HepG2 (cell line): Measurements from ENCODE around the gene CD1C. TPM values are rescaled to one million over a fixed set of nuclear protein-coding genes. Genes with fewer than 3 reads are reported as not detected.

ENCODE experiments used
- ATAC-seq: fragments of 200-7000 bp; cut with Tn5 transposase; 3 replicates; pipeline ENCODE4 v1.9.1; 2020; ENCODE audit warnings: mild to moderate bottlenecking, moderate library complexity
- BruUV-seq: library from RNA; stranded (reverse); fragments of 400-500 nt; replicated peaks from 2 replicates; lab custom pipeline; 2021; lab: Mats Ljungman, UMichigan
- CTCF ChIA-PET: fragments of 300-600 bp; formaldehyde crosslinking; extraction: SDS; loops from one replicate; lab custom pipeline; 2021; ENCODE audit warnings: low total read pairs, inconsistent platforms, low intra/inter-chr PET ratio; lab: Yijun Ruan, JAX
- POLR2A ChIA-PET: fragments of 350-600 bp; sonication (Branson Sonifier 250); formaldehyde crosslinking; loops from one replicate; lab custom pipeline; 2020; ENCODE audit warnings: antibody characterized with exemption, inconsistent platforms; lab: Yijun Ruan, JAX
- DNase-seq: peaks from one replicate; pipeline ENCODE4 v3.0.0-alpha.2; 2015; ENCODE audit warnings: low spot score
- FAIRE-seq: peaks from 3 replicates; lab custom pipeline; 2011; peaks lifted over from hg19 to GRCh38; lab: Jason Lieb, UNC
- H2AFZ ChIP-seq: one replicate; pipeline ENCODE4 v1.6.1; 2011; ENCODE audit warnings: low read length, inconsistent platforms
- H3K27ac ChIP-seq: fragments of 300-600 bp; 3 replicates; pipeline ENCODE4 v1.8.0; 2011; ENCODE audit warnings: mixed run types, mild to moderate bottlenecking, mixed read lengths, low read length, inconsistent platforms; ENCODE audit not compliant: insufficient read depth; ENCODE audit errors: extremely low read length
- H3K27me3 ChIP-seq, 2 experiments: fragments of 200-600 bp in 1 of 2; 2 replicates in 1 of 2; 3 replicates in 1 of 2; pipeline versions ENCODE4 v1.6.0 to v1.8.0; 2011; ENCODE audit warnings: low read length in 2 of 2, mild to moderate bottlenecking in 2 of 2, moderate library complexity in 2 of 2, inconsistent platforms in 1 of 2; ENCODE audit not compliant: insufficient read depth in 2 of 2, control insufficient read depth in 1 of 2
- H3K36me3 ChIP-seq, 2 experiments: fragments of 200-600 bp in 1 of 2; replicated peaks in 1 of 2; 2 replicates in 1 of 2; 3 replicates in 1 of 2; pipeline versions ENCODE4 v1.5.1 to v1.8.0; 2011; ENCODE audit warnings: low read length in 2 of 2, inconsistent platforms in 1 of 2; ENCODE audit not compliant: insufficient read depth in 2 of 2, control insufficient read depth in 1 of 2
- H3K4me1 ChIP-seq: 2 replicates; pipeline ENCODE4 v1.5.1; 2012; ENCODE audit warnings: low read length, inconsistent platforms; ENCODE audit not compliant: insufficient read depth
- H3K4me2 ChIP-seq: 2 replicates; pipeline ENCODE4 v1.6.0; 2011; ENCODE audit warnings: low read depth, low read length, inconsistent platforms
- H3K4me3 ChIP-seq, 3 experiments: fragments of 200-600 bp in 1 of 3; sonication (generic), shearing (Covaris generic) in 1 of 3; replicated peaks in 1 of 3; 2 replicates each; pipeline ENCODE4 v1.5.1; 2011 to 2016; ENCODE audit warnings: low read length in 3 of 3, inconsistent platforms in 2 of 3, low read depth in 2 of 3, mild to moderate bottlenecking in 2 of 3, control low read depth in 1 of 3, mixed read lengths in 1 of 3; ENCODE audit not compliant: insufficient read depth in 1 of 3
- H3K79me2 ChIP-seq: one replicate; pipeline ENCODE4 v1.6.1; 2011; ENCODE audit warnings: low read length, inconsistent platforms; ENCODE audit not compliant: insufficient read depth
- H3K9ac ChIP-seq: 2 replicates; pipeline ENCODE4 v1.6.0; 2011; ENCODE audit warnings: mild to moderate bottlenecking, low read depth, low read length, inconsistent platforms; ENCODE audit not compliant: insufficient read depth
- H3K9me3 ChIP-seq: 2 replicates; pipeline ENCODE4 v1.5.1; 2012; ENCODE audit warnings: mild to moderate bottlenecking, low read length
- H4K20me1 ChIP-seq: 2 replicates; pipeline ENCODE4 v1.6.0; 2011; ENCODE audit warnings: inconsistent platforms, mild to moderate bottlenecking, low read length, moderate library complexity; ENCODE audit not compliant: insufficient read depth
- ATF7 ChIP-seq, 2 experiments: fragments of 450-650 bp in 1 of 2; sonication (generic) in 1 of 2; formaldehyde crosslinking in 1 of 2; IDR thresholded peaks; 2 replicates each; pipeline versions ENCODE4 v1.4.0 to v1.6.1; 2016 to 2020; ENCODE audit warnings: antibody characterized with exemption in 1 of 2, mild to moderate bottlenecking in 1 of 2, missing genetic modification reagents in 1 of 2
- HNRNPK ChIP-seq: fragments of 200-400 bp; formaldehyde crosslinking; IDR thresholded peaks from 2 replicates; pipeline ENCODE4 v1.6.1; 2018; ENCODE audit warnings: low read length, low read depth, moderate library complexity, mild to moderate bottlenecking; ENCODE audit not compliant: poor library complexity, severe bottlenecking
- MXD3 ChIP-seq: IDR thresholded peaks from 2 replicates; pipeline ENCODE4 v1.6.1; 2016; ENCODE audit warnings: mild to moderate bottlenecking, missing biosample characterization, missing genetic modification reagents
- WIZ ChIP-seq: sonication (generic); formaldehyde crosslinking; IDR thresholded peaks from 2 replicates; pipeline ENCODE4 v1.5.1; 2020; ENCODE audit warnings: mild to moderate bottlenecking, missing genetic modification reagents
- ZC3H4 ChIP-seq: sonication (generic); formaldehyde crosslinking; IDR thresholded peaks from 2 replicates; pipeline ENCODE4 v1.4.0; 2020; ENCODE audit warnings: missing genetic modification reagents, borderline replicate concordance
- ZNF3 ChIP-seq: IDR thresholded peaks from 2 replicates; pipeline ENCODE4 v1.7.0; 2017; ENCODE audit warnings: inconsistent platforms
- ZNF350 ChIP-seq: sonication (generic); formaldehyde crosslinking; IDR thresholded peaks from 2 replicates; pipeline ENCODE4 v1.4.0; 2020; ENCODE audit warnings: mild to moderate bottlenecking, low read depth, missing genetic modification reagents, borderline replicate concordance
- ZNF530 ChIP-seq: sonication (generic); formaldehyde crosslinking; IDR thresholded peaks from 2 replicates; pipeline ENCODE4 v1.5.0; 2020; ENCODE audit warnings: low read depth, mild to moderate bottlenecking, missing genetic modification reagents
- ZNF766 ChIP-seq: sonication (generic); formaldehyde crosslinking; IDR thresholded peaks from 2 replicates; pipeline ENCODE4 v1.5.0; 2020; ENCODE audit warnings: missing genetic modification reagents, borderline replicate concordance
- ZSCAN21 ChIP-seq: sonication (generic); formaldehyde crosslinking; IDR thresholded peaks from 2 replicates; pipeline ENCODE4 v1.8.0; 2022; ENCODE audit warnings: mild to moderate bottlenecking, missing genetic modification reagents, moderate library complexity, borderline replicate concordance
- in situ Hi-C: cut with HindIII; loops from 2 replicates; pipeline ENCODE4 v1.10.0; 2017; ENCODE audit warnings: low pct_unique_long_range_greater_than_20kb; ENCODE audit not compliant: extremely low pct_ligation_motif_present
- intact Hi-C: fragments of 100-400 bp; cut with micrococcal nuclease; formaldehyde crosslinking; loops from one replicate; pipeline ENCODE4 v1.10.0; 2022; ENCODE audit not compliant: unreplicated experiment
- polyA plus RNA-seq, 8 experiments: library from polyadenylated mRNA; depleted of rRNA in 3 of 8; stranded (reverse) in 7 of 8; unstranded in 1 of 8; fragments of >200 nt; fragmentation: Illumina TruSeq in 4 of 8; extraction: Trizol in 4 of 8; gene quantifications; 2 replicates each; pipeline versions ENCODE4 v1.2.1 to v1.2.3, GENCODE V29; 2011 to 2016; ENCODE audit warnings: low read depth in 4 of 8, missing spikeins in 1 of 8, mixed read lengths in 1 of 8; ENCODE audit not compliant: insufficient read depth in 1 of 8
- total RNA-seq, 5 experiments: library from RNA; depleted of rRNA; stranded (reverse); fragments of >200 nt; fragmentation: Illumina TruSeq; extraction: Trizol; gene quantifications; 2 replicates each; pipeline ENCODE4 v1.2.3, GENCODE V29; 2016; ENCODE audit warnings: low read depth in 1 of 5
- TF ChIP-seq, protein P1 (sequence below): sonication (generic); formaldehyde crosslinking; IDR thresholded peaks from 2 replicates; pipeline ENCODE4 v1.4.0; 2020; ENCODE audit warnings: low read depth, mild to moderate bottlenecking, missing genetic modification reagents
- TF ChIP-seq, protein P2 (sequence below): sonication (generic); formaldehyde crosslinking; IDR thresholded peaks from 2 replicates; pipeline ENCODE4 v1.4.0; 2020; ENCODE audit warnings: mild to moderate bottlenecking, missing genetic modification reagents
- TF ChIP-seq, protein P3 (sequence below): sonication (generic); formaldehyde crosslinking; IDR thresholded peaks from 2 replicates; pipeline ENCODE4 v1.4.0; 2020; ENCODE audit warnings: mild to moderate bottlenecking, missing genetic modification reagents
- TF ChIP-seq, protein P4 (sequence below): sonication (generic); formaldehyde crosslinking; IDR thresholded peaks from 2 replicates; pipeline ENCODE4 v1.5.0; 2020; ENCODE audit warnings: mild to moderate bottlenecking, missing genetic modification reagents, borderline replicate concordance

The CD1C gene
- total and polyA plus RNA-seq, 2 of the 13 experiments (the other 11 are each of a cell fraction or from before 2014, with no cell fraction given) = not detected

DNA sequence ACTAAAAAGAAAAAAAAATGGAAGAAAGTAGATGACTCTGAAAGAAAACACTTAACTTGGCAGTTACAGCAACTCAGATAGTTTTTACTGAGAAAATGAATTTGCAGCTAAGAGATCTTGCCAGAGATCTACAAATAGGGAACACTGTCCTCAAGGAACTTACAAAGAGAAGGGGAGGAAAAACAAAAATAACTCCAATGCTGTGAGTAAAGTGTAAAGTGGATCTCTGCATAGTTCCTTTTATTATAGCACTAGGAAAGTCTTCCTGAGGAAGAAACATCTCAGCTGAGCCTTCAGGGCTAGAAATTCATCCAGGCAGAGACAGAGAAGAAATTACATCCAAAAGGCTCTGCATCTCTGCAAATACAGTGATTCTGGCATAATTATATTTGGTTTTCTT lies 37.8 kb downstream of the CD1C start:
- Histone ChIP-seq H3K79me2 (no peaks in the 10 kb centered on the region), H3K4me3 (no peak overlapping the region), H2AFZ (no peak overlapping the region), H3K4me1 (no peaks in the 10 kb centered on the region), H3K27ac (no peak overlapping the region), H3K4me2 (no peak overlapping the region), H3K9me3 (peaks cover 24% of the 10 kb centered on the region), H3K9ac (no peak overlapping the region), H3K27me3 (no peaks in the 10 kb centered on the region)
- no peak for FAIRE-seq
- DNase-seq = no peak
- POLR2A ChIA-PET = no interaction called here
- in situ Hi-C loops = no loop called here
- CTCF ChIA-PET = no interaction called here
- ATAC-seq = no peak
- no TSS peak for BruUV-seq
- TF ChIP-seq WIZ (CRISPR knock-in tag) (no peak), ZC3H4 (no peak), ATF7 (IDR thresholded peaks at IDR 0.05) (no peak), ATF7 (CRISPR knock-in tag; IDR thresholded peaks at IDR 0.05) (no peak), ZSCAN21 (no peak), ZNF530 (CRISPR knock-in tag) (no peak), ZNF766 (CRISPR knock-in tag) (no peak), ZNF3 (no peak), HNRNPK (no peak), ZNF350 (CRISPR knock-in tag) (no peak), MXD3 (CRISPR knock-in tag) (no peak)
- TF ChIP-seq, protein P1, sequence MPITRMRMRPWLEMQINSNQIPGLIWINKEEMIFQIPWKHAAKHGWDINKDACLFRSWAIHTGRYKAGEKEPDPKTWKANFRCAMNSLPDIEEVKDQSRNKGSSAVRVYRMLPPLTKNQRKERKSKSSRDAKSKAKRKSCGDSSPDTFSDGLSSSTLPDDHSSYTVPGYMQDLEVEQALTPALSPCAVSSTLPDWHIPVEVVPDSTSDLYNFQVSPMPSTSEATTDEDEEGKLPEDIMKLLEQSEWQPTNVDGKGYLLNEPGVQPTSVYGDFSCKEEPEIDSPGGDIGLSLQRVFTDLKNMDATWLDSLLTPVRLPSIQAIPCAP (CRISPR knock-in tag) = no peak
- TF ChIP-seq, protein P2, sequence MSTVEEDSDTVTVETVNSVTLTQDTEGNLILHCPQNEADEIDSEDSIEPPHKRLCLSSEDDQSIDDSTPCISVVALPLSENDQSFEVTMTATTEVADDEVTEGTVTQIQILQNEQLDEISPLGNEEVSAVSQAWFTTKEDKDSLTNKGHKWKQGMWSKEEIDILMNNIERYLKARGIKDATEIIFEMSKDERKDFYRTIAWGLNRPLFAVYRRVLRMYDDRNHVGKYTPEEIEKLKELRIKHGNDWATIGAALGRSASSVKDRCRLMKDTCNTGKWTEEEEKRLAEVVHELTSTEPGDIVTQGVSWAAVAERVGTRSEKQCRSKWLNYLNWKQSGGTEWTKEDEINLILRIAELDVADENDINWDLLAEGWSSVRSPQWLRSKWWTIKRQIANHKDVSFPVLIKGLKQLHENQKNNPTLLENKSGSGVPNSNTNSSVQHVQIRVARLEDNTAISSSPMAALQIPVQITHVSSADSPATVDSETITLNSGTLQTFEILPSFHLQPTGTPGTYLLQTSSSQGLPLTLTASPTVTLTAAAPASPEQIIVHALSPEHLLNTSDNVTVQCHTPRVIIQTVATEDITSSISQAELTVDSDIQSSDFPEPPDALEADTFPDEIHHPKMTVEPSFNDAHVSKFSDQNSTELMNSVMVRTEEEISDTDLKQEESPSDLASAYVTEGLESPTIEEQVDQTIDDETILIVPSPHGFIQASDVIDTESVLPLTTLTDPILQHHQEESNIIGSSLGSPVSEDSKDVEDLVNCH (CRISPR knock-in tag) = no peak
- TF ChIP-seq, protein P3, sequence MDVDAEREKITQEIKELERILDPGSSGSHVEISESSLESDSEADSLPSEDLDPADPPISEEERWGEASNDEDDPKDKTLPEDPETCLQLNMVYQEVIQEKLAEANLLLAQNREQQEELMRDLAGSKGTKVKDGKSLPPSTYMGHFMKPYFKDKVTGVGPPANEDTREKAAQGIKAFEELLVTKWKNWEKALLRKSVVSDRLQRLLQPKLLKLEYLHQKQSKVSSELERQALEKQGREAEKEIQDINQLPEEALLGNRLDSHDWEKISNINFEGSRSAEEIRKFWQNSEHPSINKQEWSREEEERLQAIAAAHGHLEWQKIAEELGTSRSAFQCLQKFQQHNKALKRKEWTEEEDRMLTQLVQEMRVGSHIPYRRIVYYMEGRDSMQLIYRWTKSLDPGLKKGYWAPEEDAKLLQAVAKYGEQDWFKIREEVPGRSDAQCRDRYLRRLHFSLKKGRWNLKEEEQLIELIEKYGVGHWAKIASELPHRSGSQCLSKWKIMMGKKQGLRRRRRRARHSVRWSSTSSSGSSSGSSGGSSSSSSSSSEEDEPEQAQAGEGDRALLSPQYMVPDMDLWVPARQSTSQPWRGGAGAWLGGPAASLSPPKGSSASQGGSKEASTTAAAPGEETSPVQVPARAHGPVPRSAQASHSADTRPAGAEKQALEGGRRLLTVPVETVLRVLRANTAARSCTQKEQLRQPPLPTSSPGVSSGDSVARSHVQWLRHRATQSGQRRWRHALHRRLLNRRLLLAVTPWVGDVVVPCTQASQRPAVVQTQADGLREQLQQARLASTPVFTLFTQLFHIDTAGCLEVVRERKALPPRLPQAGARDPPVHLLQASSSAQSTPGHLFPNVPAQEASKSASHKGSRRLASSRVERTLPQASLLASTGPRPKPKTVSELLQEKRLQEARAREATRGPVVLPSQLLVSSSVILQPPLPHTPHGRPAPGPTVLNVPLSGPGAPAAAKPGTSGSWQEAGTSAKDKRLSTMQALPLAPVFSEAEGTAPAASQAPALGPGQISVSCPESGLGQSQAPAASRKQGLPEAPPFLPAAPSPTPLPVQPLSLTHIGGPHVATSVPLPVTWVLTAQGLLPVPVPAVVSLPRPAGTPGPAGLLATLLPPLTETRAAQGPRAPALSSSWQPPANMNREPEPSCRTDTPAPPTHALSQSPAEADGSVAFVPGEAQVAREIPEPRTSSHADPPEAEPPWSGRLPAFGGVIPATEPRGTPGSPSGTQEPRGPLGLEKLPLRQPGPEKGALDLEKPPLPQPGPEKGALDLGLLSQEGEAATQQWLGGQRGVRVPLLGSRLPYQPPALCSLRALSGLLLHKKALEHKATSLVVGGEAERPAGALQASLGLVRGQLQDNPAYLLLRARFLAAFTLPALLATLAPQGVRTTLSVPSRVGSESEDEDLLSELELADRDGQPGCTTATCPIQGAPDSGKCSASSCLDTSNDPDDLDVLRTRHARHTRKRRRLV (CRISPR knock-in tag) = no peak
- TF ChIP-seq, protein P4, sequence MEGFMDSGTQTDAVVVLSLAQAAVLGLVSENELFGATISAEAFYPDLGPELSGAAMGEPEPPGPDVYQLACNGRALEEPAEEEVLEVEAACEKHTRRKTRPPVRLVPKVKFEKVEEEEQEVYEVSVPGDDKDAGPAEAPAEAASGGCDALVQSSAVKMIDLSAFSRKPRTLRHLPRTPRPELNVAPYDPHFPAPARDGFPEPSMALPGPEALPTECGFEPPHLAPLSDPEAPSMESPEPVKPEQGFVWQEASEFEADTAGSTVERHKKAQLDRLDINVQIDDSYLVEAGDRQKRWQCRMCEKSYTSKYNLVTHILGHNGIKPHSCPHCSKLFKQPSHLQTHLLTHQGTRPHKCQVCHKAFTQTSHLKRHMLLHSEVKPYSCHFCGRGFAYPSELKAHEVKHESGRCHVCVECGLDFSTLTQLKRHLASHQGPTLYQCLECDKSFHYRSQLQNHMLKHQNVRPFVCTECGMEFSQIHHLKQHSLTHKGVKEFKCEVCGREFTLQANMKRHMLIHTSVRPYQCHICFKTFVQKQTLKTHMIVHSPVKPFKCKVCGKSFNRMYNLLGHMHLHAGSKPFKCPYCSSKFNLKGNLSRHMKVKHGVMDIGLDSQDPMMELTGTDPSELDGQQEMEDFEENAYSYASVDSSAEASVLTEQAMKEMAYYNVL (CRISPR knock-in tag) = no peak
- TF ChIP-seq, all 625 proteins: peak for 0
- Histone ChIP-seq H4K20me1 (no peaks in the 10 kb centered on the region), H3K36me3 (no peaks in the 10 kb centered on the region)
- intact Hi-C loops = no loop called here
